Psoas muscle (tissue), 8 donors: ENCODE data around the gene SLC12A3. TPM values are rescaled to one million over a fixed set of nuclear protein-coding genes. Genes with fewer than 3 reads are reported as not detected.

Experiments used
- ATAC-seq, 4 donors: fragments of 200-7000 bp; cut with Tn5 transposase; one replicate each; pipeline ENCODE4 v1.9.1; 2020; ENCODE audit warnings: moderate library complexity in 3 of 4, mild to moderate bottlenecking in 2 of 4
- DNase-seq, 2 donors: peaks; one replicate each; pipeline ENCODE4 v3.0.0-alpha.2; 2020
- H3K27ac ChIP-seq: fragments of 200-600 bp; one replicate; pipeline ENCODE4 v1.8.0; 2022
- H3K27me3 ChIP-seq, 3 donors: fragments of 200-600 bp in 1 of 3; one replicate each; pipeline versions ENCODE4 v1.6.1 to v1.8.0; 2013 to 2022; ENCODE audit warnings: low read length in 2 of 3, mild to moderate bottlenecking in 2 of 3, moderate library complexity in 1 of 3; ENCODE audit not compliant: insufficient read depth in 3 of 3
- H3K36me3 ChIP-seq, 2 donors: fragments of 200-600 bp in 1 of 2; one replicate each; pipeline versions ENCODE4 v1.6.1 to v1.8.0; 2013 to 2022; ENCODE audit warnings: low read depth in 1 of 2, mild to moderate bottlenecking in 1 of 2, moderate library complexity in 1 of 2; ENCODE audit not compliant: insufficient read depth in 1 of 2
- H3K4me1 ChIP-seq: fragments of 200-600 bp; one replicate; pipeline ENCODE4 v1.8.0; 2022
- H3K4me3 ChIP-seq: fragments of 200-600 bp; one replicate; pipeline ENCODE4 v1.8.0; 2022; ENCODE audit warnings: mild to moderate bottlenecking
- H3K9me3 ChIP-seq: fragments of 200-600 bp; one replicate; pipeline ENCODE4 v1.8.0; 2022
- WGBS, 3 donors: extraction: QIAGEN DNeasy Blood & Tissue Kit; methylation state at CpG; one replicate each; pipeline versions ENCODE4 v1.1.6 to v1.1.7; 2013; 5-methylcytosine and 5-hydroxymethylcytosine counted together
- intact Hi-C, 2 donors: fragments of 100-400 bp; cut with DNase I; formaldehyde crosslinking; loops; one replicate each; pipeline versions ENCODE4 v1.11.0 to v1.14.2; 2022
- polyA plus RNA-seq, 3 donors: library from polyadenylated mRNA; stranded (reverse); fragments of 200-250 nt; gene quantifications; one replicate each; pipeline ENCODE4 v1.2.3, GENCODE V29; 2013
- total RNA-seq, 4 donors: library from RNA; stranded (reverse); fragmentation: NEBNext Ultra II Directional in 2 of 4; extraction: Animal tissue kit (Norgen Biotek cat#: 25700) in 2 of 4; gene quantifications; one replicate each; pipeline versions ENCODE4 v1.2.1 to v1.2.4, GENCODE V29; 2021 to 2023
- TF ChIP-seq, protein P1 (sequence below): fragments of 200-600 bp; IDR thresholded peaks from one replicate; pipeline ENCODE4 v1.8.0; 2022; ENCODE audit warnings: antibody characterized with exemption
- donor health status: healthy with polysubstance abuse.
- donor health status: DM: no; HTN: no; CAD: no; lungs with moderate emphysema.
- donor health status: Bipolar disorder and iron deficiency.
- donor health status: healthy.
- donor health status: DM: yes; HTN: yes; CAD: no.
- donor health status: DM: no; HTN: no; CAD: no.
- donor health status: DM: no; HTN: no; CAD: no.
- donor health status: DM: yes; HTN: yes; CAD: no.

Gene SLC12A3
- total and polyA plus RNA-seq, 7 donors: 0.01 to 0.06 TPM; not detected in 5

DNA sequence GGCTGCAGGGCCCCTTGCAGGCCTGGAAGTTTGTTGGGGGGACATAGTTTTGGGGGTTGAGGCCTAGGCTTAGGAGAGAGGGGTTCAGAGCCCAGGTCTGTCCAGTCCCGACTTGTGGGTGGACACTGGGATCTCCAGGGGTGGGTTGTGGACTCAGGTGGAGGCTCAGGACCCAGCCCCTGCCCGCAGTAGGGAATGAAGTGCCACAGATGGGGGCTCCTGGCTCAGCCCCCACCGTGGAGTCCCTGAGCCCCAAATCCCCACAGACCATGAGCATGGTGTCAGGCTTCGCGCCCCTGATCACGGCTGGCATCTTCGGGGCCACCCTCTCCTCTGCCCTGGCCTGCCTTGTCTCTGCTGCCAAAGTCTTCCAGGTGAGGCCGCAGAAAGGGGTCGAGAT, 14.3 kb downstream of the SLC12A3 start:
- WGBS, 3 donors: 88 to 90% (median 89%) methylated on average over 9 of the region's 9 CpGs
- TF ChIP-seq, protein P1, sequence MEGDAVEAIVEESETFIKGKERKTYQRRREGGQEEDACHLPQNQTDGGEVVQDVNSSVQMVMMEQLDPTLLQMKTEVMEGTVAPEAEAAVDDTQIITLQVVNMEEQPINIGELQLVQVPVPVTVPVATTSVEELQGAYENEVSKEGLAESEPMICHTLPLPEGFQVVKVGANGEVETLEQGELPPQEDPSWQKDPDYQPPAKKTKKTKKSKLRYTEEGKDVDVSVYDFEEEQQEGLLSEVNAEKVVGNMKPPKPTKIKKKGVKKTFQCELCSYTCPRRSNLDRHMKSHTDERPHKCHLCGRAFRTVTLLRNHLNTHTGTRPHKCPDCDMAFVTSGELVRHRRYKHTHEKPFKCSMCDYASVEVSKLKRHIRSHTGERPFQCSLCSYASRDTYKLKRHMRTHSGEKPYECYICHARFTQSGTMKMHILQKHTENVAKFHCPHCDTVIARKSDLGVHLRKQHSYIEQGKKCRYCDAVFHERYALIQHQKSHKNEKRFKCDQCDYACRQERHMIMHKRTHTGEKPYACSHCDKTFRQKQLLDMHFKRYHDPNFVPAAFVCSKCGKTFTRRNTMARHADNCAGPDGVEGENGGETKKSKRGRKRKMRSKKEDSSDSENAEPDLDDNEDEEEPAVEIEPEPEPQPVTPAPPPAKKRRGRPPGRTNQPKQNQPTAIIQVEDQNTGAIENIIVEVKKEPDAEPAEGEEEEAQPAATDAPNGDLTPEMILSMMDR: no peak
- no peak for DNase-seq

DNA sequence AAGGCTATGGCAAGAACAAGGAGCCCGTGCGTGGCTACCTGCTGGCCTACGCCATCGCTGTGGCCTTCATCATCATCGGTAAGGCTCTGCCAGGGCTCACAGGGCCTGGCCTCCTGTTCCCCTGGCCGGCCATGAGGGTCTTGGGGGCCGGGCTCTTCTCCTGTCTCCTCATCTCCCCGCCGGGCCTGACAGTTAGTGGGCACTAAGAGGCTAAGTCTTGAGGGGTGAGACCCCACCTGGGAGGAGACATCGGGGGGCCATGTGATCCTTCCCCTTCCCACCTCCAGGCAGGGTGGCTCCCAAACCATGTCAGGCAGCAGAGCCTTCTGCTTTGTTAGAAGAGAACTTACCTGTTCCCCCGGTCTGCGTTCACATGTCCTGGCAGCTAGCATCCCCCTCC, 15.2 kb downstream of the SLC12A3 start:
- no peak overlapping the region for H3K4me3 ChIP-seq
- peaks cover 2% of the 10 kb centered on the region for H3K4me1 ChIP-seq
- no peak overlapping the region for H3K27ac ChIP-seq
- intact Hi-C loops: no loop called here
- no peaks in the 10 kb centered on the region for H3K27me3 ChIP-seq
- ATAC-seq (no peak), DNase-seq (no peak)
- no peaks in the 10 kb centered on the region for H3K36me3 ChIP-seq
- 89 to 92% (median 91%) methylated on average over 12 of the region's 12 CpGs for WGBS, 3 donors
- TF ChIP-seq, protein P1: no peak
- H3K9me3 ChIP-seq: no peaks in the 10 kb centered on the region

More for the DNA sequence above, 14.3 kb downstream of the SLC12A3 start:
- intact Hi-C loops: no loop called here
- Histone ChIP-seq H3K4me3 (no peak overlapping the region), H3K9me3 (no peaks in the 10 kb centered on the region), H3K36me3 (no peaks in the 10 kb centered on the region), H3K27me3 (no peaks in the 10 kb centered on the region), H3K4me1 (peaks cover 6% of the 10 kb centered on the region), H3K27ac (no peak overlapping the region)
- no peak for ATAC-seq

DNA sequence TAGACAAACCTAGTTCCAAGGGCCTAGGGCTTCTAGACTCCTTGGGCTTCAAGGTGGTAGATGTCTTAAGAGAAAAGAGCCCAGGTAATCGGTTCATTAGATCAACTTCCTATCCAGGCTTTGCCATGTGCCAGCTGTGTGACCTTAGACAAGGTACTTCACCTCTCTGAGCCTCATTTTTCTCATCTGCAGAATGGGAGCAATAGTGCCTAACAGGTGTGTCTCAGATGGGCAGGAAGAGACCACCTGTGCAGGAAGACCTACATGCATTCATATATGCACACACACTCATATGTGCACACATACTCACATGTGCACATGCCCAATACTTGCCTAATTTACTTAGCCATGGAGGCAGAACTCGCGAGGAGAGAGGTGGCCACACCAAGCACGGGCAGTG, 15.7 kb downstream of the SLC12A3 start:
- ATAC-seq (no peak), DNase-seq (no peak)
- intact Hi-C loops: no loop called here
- WGBS, 3 donors: 88 to 92% (median 91%) methylated on average over 4 of the region's 4 CpGs
- Histone ChIP-seq H3K27ac (no peak overlapping the region), H3K9me3 (no peaks in the 10 kb centered on the region), H3K27me3 (no peaks in the 10 kb centered on the region), H3K4me1 (no peaks in the 10 kb centered on the region), H3K36me3 (no peaks in the 10 kb centered on the region), H3K4me3 (no peak overlapping the region)
- TF ChIP-seq, protein P1: no peak

DNA sequence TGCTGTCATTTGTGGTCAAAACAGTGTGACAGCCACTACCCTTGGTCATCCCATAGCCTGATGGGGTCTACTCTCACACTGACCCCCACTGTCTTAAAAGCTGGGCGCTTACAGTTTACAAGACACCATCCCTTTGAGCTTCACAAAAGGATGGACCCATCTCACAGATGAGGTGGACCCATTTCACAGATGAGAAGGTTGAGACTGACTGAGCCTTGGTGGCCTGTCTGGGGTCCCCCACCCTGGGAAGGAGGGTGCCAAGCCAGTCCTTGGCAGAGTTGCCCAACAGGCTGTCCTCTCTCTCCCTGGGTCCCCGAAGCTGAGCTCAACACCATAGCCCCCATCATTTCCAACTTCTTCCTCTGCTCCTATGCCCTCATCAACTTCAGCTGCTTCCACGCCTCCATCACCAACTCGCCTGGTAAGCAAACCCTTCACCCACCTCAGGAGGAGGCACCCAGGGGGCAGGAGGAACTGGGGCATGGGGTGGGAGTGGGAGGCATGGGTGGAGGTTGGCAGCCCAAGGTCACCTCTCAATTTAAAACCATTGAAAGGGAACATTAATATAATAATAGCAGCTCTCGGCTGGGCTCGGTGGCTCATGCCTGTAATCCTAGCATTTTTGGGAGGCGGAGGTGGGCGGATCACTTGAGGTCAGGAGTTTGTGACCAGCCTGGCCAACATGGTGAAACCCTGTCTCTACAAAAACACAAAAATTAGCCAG, 17.2 kb downstream of the SLC12A3 start:
- H3K4me1 ChIP-seq: no peaks in the 10 kb centered on the region
- WGBS, 3 donors: 83 to 87% (median 85%) methylated on average over 8 of the region's 8 CpGs
- intact Hi-C loops: no loop called here
- no peak overlapping the region for H3K4me3 ChIP-seq
- DNase-seq (no peak), ATAC-seq (no peak)
- no peaks in the 10 kb centered on the region for H3K36me3 ChIP-seq
- H3K9me3 ChIP-seq: no peaks in the 10 kb centered on the region
- H3K27me3 ChIP-seq: no peaks in the 10 kb centered on the region
- no peak overlapping the region for H3K27ac ChIP-seq
- TF ChIP-seq, protein P1: no peak

DNA sequence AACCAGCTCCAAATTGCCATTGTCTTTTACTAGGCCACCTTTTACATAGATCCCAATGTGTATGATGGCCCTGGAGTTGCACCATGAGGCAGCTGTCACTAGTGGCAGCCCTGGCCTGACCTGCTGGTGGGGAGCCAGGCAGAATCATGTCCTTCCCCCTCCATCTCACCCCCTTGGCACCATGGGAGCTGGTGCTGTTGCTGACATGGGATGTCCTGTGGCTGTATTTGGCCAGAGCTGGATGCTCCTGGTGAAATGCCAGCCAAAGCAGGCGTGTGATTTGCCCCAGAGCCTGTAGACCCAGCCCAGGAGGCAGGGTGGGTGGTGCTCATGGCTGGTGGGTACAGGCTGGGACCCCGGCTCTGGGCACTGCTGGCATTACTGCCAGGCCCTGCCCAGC, 18.6 kb downstream of the SLC12A3 start:
- ATAC-seq (no peak), DNase-seq (no peak)
- Histone ChIP-seq H3K27ac (no peak overlapping the region), H3K9me3 (no peaks in the 10 kb centered on the region), H3K4me3 (no peak overlapping the region), H3K4me1 (no peaks in the 10 kb centered on the region), H3K36me3 (no peaks in the 10 kb centered on the region), H3K27me3 (no peaks in the 10 kb centered on the region)
- intact Hi-C loops: no loop called here
- TF ChIP-seq, protein P1: no peak
- WGBS, 3 donors: 45 to 59% (median 54%) methylated on average over 2 of the region's 2 CpGs
